ENCODE results near the gene MUC6. TPM values are rescaled to one million over a fixed set of nuclear protein-coding genes. Genes with fewer than 3 reads are reported as not detected.

The MUC6 gene
- total RNA-seq, 1 experiment from 2014 or later = not detected

GRCh38 chr11:1054143-1055108 lies 17.9 kb upstream of the MUC6 start:
- no peak for DNase-seq (ENCODE audit: low read depth, low spot score)
- in situ Hi-C loops (cut with HindIII; ENCODE audit: low pct_unique_long_range_greater_than_20kb, low sequenced_read_pairs) = no loop called here

GRCh38 chr11:1053121-1053901 lies 16.8 kb upstream of the MUC6 start:
- in situ Hi-C loops (cut with HindIII; ENCODE audit: low pct_unique_long_range_greater_than_20kb, low sequenced_read_pairs) = no loop called here
- DNase-seq (ENCODE audit: low read depth, low spot score) = no peak

- no peak for DNase-seq (ENCODE audit: low read depth, low spot score)
- in situ Hi-C loops (cut with HindIII; ENCODE audit: low pct_unique_long_range_greater_than_20kb, low sequenced_read_pairs) = no loop called here
Measured at GRCh38 chr11:1052133-1053011, 15.9 kb upstream of the MUC6 start.

- no peak for DNase-seq (ENCODE audit: low read depth, low spot score)
- in situ Hi-C loops (cut with HindIII; ENCODE audit: low pct_unique_long_range_greater_than_20kb, low sequenced_read_pairs) = no loop called here
Measured at GRCh38 chr11:1051356-1052132, 15.0 kb upstream of the MUC6 start.

GRCh38 chr11:1050581-1051355 lies 14.2 kb upstream of the MUC6 start:
- in situ Hi-C loops (cut with HindIII; ENCODE audit: low pct_unique_long_range_greater_than_20kb, low sequenced_read_pairs) = no loop called here
- DNase-seq (ENCODE audit: low read depth, low spot score) = peak; percentile 67

- DNase-seq (ENCODE audit: low read depth, low spot score) = no peak
- in situ Hi-C loops (cut with HindIII; ENCODE audit: low pct_unique_long_range_greater_than_20kb, low sequenced_read_pairs) = no loop called here
Measured at GRCh38 chr11:1049911-1050580, 13.5 kb upstream of the MUC6 start.

- in situ Hi-C loops (cut with HindIII; ENCODE audit: low pct_unique_long_range_greater_than_20kb, low sequenced_read_pairs) = no loop called here
- DNase-seq (ENCODE audit: low read depth, low spot score) = no peak
Measured at GRCh38 chr11:1049431-1049891, 12.9 kb upstream of the MUC6 start.

- in situ Hi-C loops (cut with HindIII; ENCODE audit: low pct_unique_long_range_greater_than_20kb, low sequenced_read_pairs) = no loop called here
- no peak for DNase-seq (ENCODE audit: low read depth, low spot score)
Measured at GRCh38 chr11:1049071-1049405, 12.5 kb upstream of the MUC6 start.

GRCh38 chr11:1048375-1049070 lies 12.0 kb upstream of the MUC6 start:
- DNase-seq (ENCODE audit: low read depth, low spot score) = peak; percentile 23
- in situ Hi-C loops (cut with HindIII; ENCODE audit: low pct_unique_long_range_greater_than_20kb, low sequenced_read_pairs) = no loop called here

GRCh38 chr11:1047595-1048156 lies 11.2 kb upstream of the MUC6 start:
- DNase-seq (ENCODE audit: low read depth, low spot score) = no peak
- in situ Hi-C loops (cut with HindIII; ENCODE audit: low pct_unique_long_range_greater_than_20kb, low sequenced_read_pairs) = no loop called here

- DNase-seq (ENCODE audit: low read depth, low spot score) = no peak
- in situ Hi-C loops (cut with HindIII; ENCODE audit: low pct_unique_long_range_greater_than_20kb, low sequenced_read_pairs) = no loop called here
Measured at GRCh38 chr11:1044160-1044559, 7.6 kb upstream of the MUC6 start.

- in situ Hi-C loops (cut with HindIII; ENCODE audit: low pct_unique_long_range_greater_than_20kb, low sequenced_read_pairs) = no loop called here
- no peak for DNase-seq (ENCODE audit: low read depth, low spot score)
Measured at GRCh38 chr11:1043563-1044096, 7.1 kb upstream of the MUC6 start.

- in situ Hi-C loops (cut with HindIII; ENCODE audit: low pct_unique_long_range_greater_than_20kb, low sequenced_read_pairs) = no loop called here
Measured at GRCh38 chr11:1042626-1043562, 6.4 kb upstream of the MUC6 start.

More at GRCh38 chr11:1042626-1043562, 6.4 kb upstream of the MUC6 start:
- no peak for DNase-seq (ENCODE audit: low read depth, low spot score)

All from SK-MEL-5 (cell line).